GM12878 (cell line): ENCODE data around the gene CPSF3. TPM values are rescaled to one million over a fixed set of nuclear protein-coding genes. Genes with fewer than 3 reads are reported as not detected.

Source experiments
- ATAC-seq: fragments of 200-7000 bp; cut with Tn5 transposase; 3 replicates; pipeline ENCODE4 v1.9.1; 2020; ENCODE audit warnings: mild to moderate bottlenecking, moderate library complexity
- BruUV-seq: library from RNA; stranded (reverse); fragments of 400-500 nt; replicated peaks from 2 replicates; lab custom pipeline; 2021; lab: Mats Ljungman, UMichigan
- CTCF ChIA-PET: fragments of 300-600 bp; sonication (Branson Sonifier 250); formaldehyde crosslinking; extraction: SDS; loops from one replicate; lab custom pipeline; 2021; ENCODE audit warnings: inconsistent platforms; lab: Yijun Ruan, JAX
- POLR2A ChIA-PET: fragments of 350-600 bp; formaldehyde crosslinking; extraction: SDS; loops from one replicate; lab custom pipeline; 2021; ENCODE audit warnings: inconsistent platforms; lab: Charles Lee
- RAD21 ChIA-PET: fragments of 300-600 bp; sonication (Branson Sonifier 250); formaldehyde crosslinking; loops from one replicate; lab custom pipeline; 2023; ENCODE audit warnings: antibody characterized with exemption; ENCODE audit not compliant: unreplicated experiment; lab: Charles Lee
- SMC1A ChIA-PET: fragments of 300-600 bp; sonication (Branson Sonifier 250); formaldehyde crosslinking; loops from one replicate; lab custom pipeline; 2023; ENCODE audit not compliant: unreplicated experiment, uncharacterized antibody; lab: Charles Lee
- DNase-seq: peaks from one replicate; pipeline ENCODE4 v3.0.0-alpha.2; 2011; ENCODE audit warnings: low read depth, low spot score
- FAIRE-seq: peaks from 3 replicates; lab custom pipeline; 2011; peaks lifted over from hg19 to GRCh38; lab: Jason Lieb, UNC
- H2AFZ ChIP-seq: 2 replicates; pipeline ENCODE4 v1.6.0; 2011; ENCODE audit warnings: low read depth, low read length, control low read depth; ENCODE audit not compliant: control insufficient read depth
- H3K27ac ChIP-seq: 2 replicates; pipeline ENCODE4 v1.5.1; 2011; ENCODE audit warnings: control low read depth; ENCODE audit not compliant: control insufficient read depth, insufficient read depth
- H3K27me3 ChIP-seq, 2 experiments: replicated peaks in 1 of 2; 2 replicates each; pipeline versions ENCODE4 v1.6.0 to v1.6.1; 2011; ENCODE audit warnings: low read length in 1 of 2; ENCODE audit not compliant: control insufficient read depth in 2 of 2, insufficient read depth in 2 of 2
- H3K36me3 ChIP-seq, 2 experiments: 2 replicates each; pipeline ENCODE4 v1.5.1; 2011; ENCODE audit warnings: low read length in 1 of 2; ENCODE audit not compliant: control insufficient read depth in 2 of 2, insufficient read depth in 2 of 2
- H3K4me1 ChIP-seq: 2 replicates; pipeline ENCODE4 v1.6.1; 2011; ENCODE audit warnings: mild to moderate bottlenecking, low read length, moderate library complexity, mixed read lengths; ENCODE audit not compliant: control insufficient read depth, insufficient read depth
- H3K4me2 ChIP-seq: 2 replicates; pipeline ENCODE4 v1.6.0; 2011; ENCODE audit warnings: control low read depth; ENCODE audit not compliant: control insufficient read depth, insufficient read depth
- H3K4me3 ChIP-seq: fragments of 200-600 bp; sonication (generic); 2 replicates; pipeline ENCODE4 v1.5.1; 2016
- H3K79me2 ChIP-seq: 2 replicates; pipeline ENCODE4 v1.6.0; 2011; ENCODE audit warnings: low read length; ENCODE audit not compliant: control insufficient read depth, insufficient read depth
- H3K9ac ChIP-seq: 2 replicates; pipeline ENCODE4 v1.8.0; 2011; ENCODE audit warnings: low read length, control low read depth, mixed read lengths; ENCODE audit not compliant: control insufficient read depth, insufficient read depth
- H3K9me3 ChIP-seq: replicated peaks from 3 replicates; pipeline ENCODE4 v1.5.1; 2011; ENCODE audit warnings: mild to moderate bottlenecking, low read length; ENCODE audit not compliant: control insufficient read depth, insufficient read depth
- H4K20me1 ChIP-seq: 2 replicates; pipeline ENCODE4 v1.6.0; 2011; ENCODE audit not compliant: control insufficient read depth, insufficient read depth
- BMI1 ChIP-seq: fragments of 450-650 bp; IDR thresholded peaks from 2 replicates; pipeline ENCODE4 v1.6.1; 2016; ENCODE audit warnings: mild to moderate bottlenecking, moderate library complexity, borderline replicate concordance
- CEBPZ ChIP-seq: fragments of 150-350 bp; IDR thresholded peaks from 2 replicates; pipeline ENCODE4 v1.6.1; 2016; ENCODE audit warnings: low read depth, low read length
- E2F4 ChIP-seq: IDR thresholded peaks from 2 replicates; pipeline ENCODE4 v1.6.1; 2012; ENCODE audit warnings: low read depth, low read length, improper control_type of control experiment
- LARP7 ChIP-seq: fragments of 450-650 bp; IDR thresholded peaks from 2 replicates; pipeline ENCODE4 v1.6.1; 2017; ENCODE audit warnings: mild to moderate bottlenecking
- NFYB ChIP-seq: IDR thresholded peaks from 2 replicates; pipeline ENCODE4 v1.6.1; 2011; ENCODE audit warnings: low read depth, mild to moderate bottlenecking, low read length, improper control_type of control experiment, moderate library complexity; ENCODE audit not compliant: insufficient read depth
- SMC3 ChIP-seq: IDR thresholded peaks from 2 replicates; pipeline ENCODE4 v1.6.1; 2011; ENCODE audit warnings: low read length, improper control_type of control experiment, borderline replicate concordance
- SP1 ChIP-seq: IDR thresholded peaks from one replicate; pipeline ENCODE4 v1.6.1; 2011; ENCODE audit warnings: low read depth, low read length
- STAT3 ChIP-seq: IDR thresholded peaks from 2 replicates; pipeline ENCODE4 v1.6.1; 2011; ENCODE audit warnings: low read depth, low read length, improper control_type of control experiment
- ZBTB11 ChIP-seq: fragments of 450-650 bp; formaldehyde crosslinking; IDR thresholded peaks from 2 replicates; pipeline ENCODE4 v1.5.0; 2022; ENCODE audit warnings: mild to moderate bottlenecking, missing genetic modification characterization
- ZNF217 ChIP-seq: fragments of 450-650 bp; IDR thresholded peaks from 2 replicates; pipeline ENCODE4 v1.6.1; 2017; ENCODE audit warnings: antibody characterized with exemption, mild to moderate bottlenecking
- ZNF384 ChIP-seq: IDR thresholded peaks from 2 replicates; pipeline ENCODE4 v1.6.1; 2012; ENCODE audit warnings: low read depth, mild to moderate bottlenecking, low read length, improper control_type of control experiment, borderline replicate concordance
- WGBS: methylation state at CpG from one replicate; pipeline ENCODE4 v1.1.6; 2016; ENCODE audit warnings: low lambda C conversion rate; ENCODE audit not compliant: insufficient replicate concordance, insufficient coverage; ENCODE audit errors: missing lambda C conversion rate; 5-methylcytosine and 5-hydroxymethylcytosine counted together
- in situ Hi-C: fragments of 300-500 bp; cut with MboI; formaldehyde crosslinking; loops from 9 replicates; pipeline ENCODE4 v1.14.3; 2018; ENCODE audit warnings: mixed read lengths
- intact Hi-C: fragments of 100-400 bp; cut with micrococcal nuclease; formaldehyde crosslinking; loops from one replicate; pipeline ENCODE4 v1.14.2; 2022; ENCODE audit not compliant: unreplicated experiment
- polyA plus RNA-seq, 11 experiments: library from polyadenylated mRNA; depleted of rRNA in 4 of 11; unstranded in 6 of 11; stranded (reverse) in 5 of 11; fragments of >200 nt; fragmentation: Nextera tagmentation in 4 of 11; fragmentation: Illumina TruSeq in 1 of 11; extraction: Ambion mirVana in 4 of 11; extraction: Trizol in 1 of 11; gene quantifications; 1 replicate in 1 of 11; 2 replicates in 10 of 11; pipeline versions ENCODE4 v1.2.1 to v1.2.3, GENCODE V29; 2011 to 2016; ENCODE audit warnings: inconsistent platforms in 2 of 11, missing spikeins in 2 of 11, low read depth in 1 of 11
- total RNA-seq, 4 experiments: library from RNA; depleted of rRNA in 3 of 4; stranded (reverse); fragments of >200 nt in 3 of 4; fragmentation: Illumina TruSeq in 1 of 4; extraction: Trizol in 1 of 4; gene quantifications; 2 replicates each; pipeline versions ENCODE4 v1.2.1 to v1.2.3, GENCODE V29; 2013 to 2021

The CPSF3 gene
- total and polyA plus RNA-seq, 10 of the 15 experiments (the other 5 are each of a cell fraction or from before 2014, with no cell fraction given), result 34.5 to 108 (median 76.1) TPM

- CTCF ChIA-PET, result no interaction called here
- Histone ChIP-seq H3K4me3 (no peak overlapping the region), H3K79me2 (no peaks in the 10 kb centered on the region), H2AFZ (no peak overlapping the region), H3K4me1 (no peaks in the 10 kb centered on the region), H3K36me3 (no peaks in the 10 kb centered on the region), H3K27me3 (no peaks in the 10 kb centered on the region; a peak in 2 of 4 replicates), H3K27ac (no peak overlapping the region), H3K9me3 (no peaks in the 10 kb centered on the region; the same call in 2 of the 3 replicates), H3K9ac (no peak overlapping the region), H4K20me1 (no peaks in the 10 kb centered on the region), H3K4me2 (no peak overlapping the region)
- POLR2A ChIA-PET, result no interaction called here
- FAIRE-seq (no peak), ATAC-seq (no peak), DNase-seq (no peak)
- RAD21 ChIA-PET, result no interaction called here
- intact Hi-C loops (no loop called here), in situ Hi-C loops (no loop called here)
- TF ChIP-seq ZNF384 (no peak), ZNF217 (no peak), ZBTB11 (CRISPR knock-in tag) (no peak), STAT3 (no peak), LARP7 (no peak), CEBPZ (no peak), BMI1 (no peak), SP1 (no peak), E2F4 (no peak), SMC3 (no peak), NFYB (no peak)
- SMC1A ChIA-PET, result no interaction called here
- 56% methylated on average over 19 of the region's 19 CpGs for WGBS
- no TSS peak for BruUV-seq
Measured at GRCh38 chr2:9390991-9391390, 32.5 kb upstream of the CPSF3 start.
